LoVo (cell line): ENCODE data around the gene PRRX2.

Experiments
- DNase-seq: peaks from one replicate; pipeline ENCODE4 v3.0.0-alpha.2; 2016; ENCODE audit warnings: low spot score

Gene PRRX2

DNA sequence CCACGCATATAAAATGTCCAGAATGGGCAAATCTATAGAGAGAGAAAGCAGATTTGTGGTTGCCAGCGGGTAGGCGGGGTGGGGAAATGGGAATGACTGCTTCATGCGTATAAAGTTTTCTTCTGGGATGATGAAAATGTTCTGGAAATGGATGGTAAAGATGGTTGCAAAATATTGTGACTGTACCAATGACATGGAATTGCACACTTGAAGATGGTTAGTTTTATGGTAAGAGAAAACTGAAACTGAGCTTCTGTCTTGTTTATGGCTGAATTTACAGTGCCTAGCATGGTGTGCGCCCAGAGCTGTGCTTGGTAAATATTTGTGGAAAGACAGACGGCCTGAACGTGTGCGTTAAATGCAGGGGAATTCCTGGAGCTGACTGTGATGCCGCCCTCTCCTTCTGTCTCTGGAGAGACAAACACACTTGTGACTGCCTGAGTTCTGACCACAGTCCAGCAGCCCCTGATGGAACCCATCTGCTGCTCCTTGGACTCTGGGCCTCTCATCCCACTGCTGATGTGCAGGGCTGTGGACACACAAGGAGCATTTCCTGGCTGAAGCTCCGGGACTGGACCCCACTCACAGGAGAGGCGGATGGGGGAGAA lies 96.0 kb downstream of the PRRX2 start:
- DNase-seq, result no peak

- peak; percentile 46 for DNase-seq
Observed at GRCh38 chr9:129761901-129762369, 96.5 kb downstream of the PRRX2 start.

GRCh38 chr9:129762370-129762984 lies 97.0 kb downstream of the PRRX2 start:
- peak; percentile 63 for DNase-seq

DNA sequence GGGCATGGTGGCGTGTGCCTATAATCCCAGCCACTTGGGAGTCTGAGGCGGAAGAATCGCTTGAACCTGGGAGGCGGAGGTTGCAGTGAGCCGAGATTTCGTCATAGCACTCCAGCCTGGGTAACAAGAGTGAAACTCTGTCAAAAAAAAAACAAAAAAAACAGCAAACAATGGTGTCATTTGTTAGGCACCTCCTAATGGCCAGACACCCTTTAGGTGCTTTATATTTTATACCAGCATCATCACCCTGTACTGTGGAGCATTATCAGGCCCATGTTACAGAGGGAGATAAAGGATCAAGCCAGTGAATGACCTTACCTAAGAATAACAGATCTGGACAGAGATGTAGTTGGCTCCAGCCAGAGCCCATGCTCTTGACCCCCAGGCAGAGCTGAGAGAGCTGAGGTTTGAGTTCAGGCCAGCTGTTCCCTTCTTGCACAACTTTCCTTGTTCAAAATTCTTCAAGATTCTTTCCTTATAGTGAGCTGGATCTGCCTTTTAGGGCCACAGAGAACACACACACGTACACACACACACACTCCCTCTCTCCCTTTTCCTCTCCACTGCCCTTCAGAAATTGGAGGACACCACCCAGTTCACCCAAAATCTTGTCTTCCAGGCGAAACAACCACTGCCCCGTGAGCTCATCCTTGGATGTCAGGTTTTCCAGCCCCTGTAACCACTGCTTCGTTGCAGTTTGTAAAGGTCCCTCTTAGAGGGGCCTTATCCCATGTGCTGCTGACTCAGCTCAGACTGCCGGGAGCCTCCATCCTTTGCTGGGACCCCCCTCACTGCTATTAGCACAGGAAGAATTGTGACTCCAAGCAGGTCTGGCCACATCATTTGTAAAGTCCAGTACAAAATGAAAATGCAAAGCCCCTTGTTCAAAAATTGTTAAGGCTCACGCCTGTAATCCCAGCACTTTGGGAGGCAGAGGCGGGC lies 97.8 kb downstream of the PRRX2 start:
- no peak for DNase-seq

GRCh38 chr9:129765764-129766317 lies 100.4 kb downstream of the PRRX2 start:
- no peak for DNase-seq

GRCh38 chr9:129768486-129768885 lies 103.0 kb downstream of the PRRX2 start:
- no peak for DNase-seq

- no peak for DNase-seq
Observed at GRCh38 chr9:129769669-129770068, 104.2 kb downstream of the PRRX2 start.

DNA sequence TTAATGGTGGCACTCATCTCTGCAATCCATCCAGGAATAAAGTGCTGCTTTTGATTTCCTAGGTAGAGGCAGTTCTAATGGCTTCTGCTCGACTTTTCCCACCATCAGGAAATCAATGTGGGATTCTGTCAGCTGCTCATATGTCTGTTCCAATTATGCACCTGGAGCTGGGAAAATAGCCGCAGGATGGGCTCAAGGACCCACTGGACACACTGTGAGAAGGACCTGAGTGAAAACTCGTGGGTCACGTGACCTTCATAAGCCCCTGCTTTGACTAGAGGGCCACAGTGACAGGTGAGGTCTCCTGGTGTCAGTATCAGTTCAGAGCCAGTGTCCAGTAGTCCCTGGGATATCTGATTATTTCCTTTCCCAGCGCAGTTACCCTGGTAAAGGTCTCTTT lies 105.3 kb downstream of the PRRX2 start:
- no peak for DNase-seq
